Aortic smooth muscle cell (primary cell): ENCODE data around the gene CDY1. TPM values are rescaled to one million over a fixed set of nuclear protein-coding genes. Genes with fewer than 3 reads are reported as not detected.

ENCODE experiments used
- total RNA-seq: library from RNA; depleted of rRNA; stranded (reverse); fragments of >200 nt; gene quantifications from 2 replicates; pipeline ENCODE4 v1.2.3, GENCODE V29; 2014

CDY1 gene, protein sequence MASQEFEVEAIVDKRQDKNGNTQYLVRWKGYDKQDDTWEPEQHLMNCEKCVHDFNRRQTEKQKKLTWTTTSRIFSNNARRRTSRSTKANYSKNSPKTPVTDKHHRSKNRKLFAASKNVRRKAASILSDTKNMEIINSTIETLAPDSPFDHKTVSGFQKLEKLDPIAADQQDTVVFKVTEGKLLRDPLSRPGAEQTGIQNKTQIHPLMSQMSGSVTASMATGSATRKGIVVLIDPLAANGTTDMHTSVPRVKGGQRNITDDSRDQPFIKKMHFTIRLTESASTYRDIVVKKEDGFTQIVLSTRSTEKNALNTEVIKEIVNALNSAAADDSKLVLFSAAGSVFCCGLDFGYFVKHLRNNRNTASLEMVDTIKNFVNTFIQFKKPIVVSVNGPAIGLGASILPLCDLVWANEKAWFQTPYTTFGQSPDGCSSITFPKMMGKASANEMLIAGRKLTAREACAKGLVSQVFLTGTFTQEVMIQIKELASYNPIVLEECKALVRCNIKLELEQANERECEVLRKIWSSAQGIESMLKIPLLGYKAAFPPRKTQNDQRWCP
- total RNA-seq = not detected in 2 replicates

DNA sequence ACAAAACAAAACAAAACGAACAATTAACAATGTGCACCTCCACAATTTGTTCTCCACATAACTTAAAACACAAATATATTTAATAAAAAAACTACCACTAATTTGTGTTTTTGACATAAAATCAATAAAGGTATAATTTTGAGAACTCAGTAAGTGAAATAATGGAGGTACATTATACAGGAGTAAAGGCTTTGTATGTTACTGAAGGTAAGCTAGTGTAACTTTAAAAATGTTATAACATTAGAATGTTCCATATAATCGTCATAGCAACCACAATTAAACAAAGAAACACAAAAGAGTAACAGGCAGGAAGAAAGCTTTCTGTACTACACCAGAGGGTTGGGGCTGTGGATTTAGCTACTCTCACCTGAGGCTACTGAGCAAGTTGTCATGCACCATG is at the start of gene CDY1:
Gene CDY1 (plus strand): TSS at position 301 of the 400 bp plus-strand sequence. CDS start 326 bp downstream, outside the sequence.

